Measurements from ENCODE around the gene LAMA3. TPM values are rescaled to one million over a fixed set of nuclear protein-coding genes. Genes with fewer than 3 reads are reported as not detected.

The LAMA3 gene
- total RNA-seq, 2 donors from 2014 or later: 0.58 to 1.3 TPM

- Mint-ChIP-seq H3K9me3 (peaks cover 11% of the 10 kb centered on the region), H3K4me1 (peaks cover 19% of the 10 kb centered on the region), H3K36me3 (ENCODE audit: low read depth) (no peaks in the 10 kb centered on the region)
These were observed 281.8 kb downstream of the LAMA3 start for GRCh38 chr18:23971097-23971440.

GRCh38 chr18:23971666-23972230 is 282.5 kb downstream of the LAMA3 start:
- no peak for TF ChIP-seq CTCF (conservative IDR thresholded peaks at IDR 0.05)
- Histone ChIP-seq H3K36me3 (ENCODE audit: control insufficient read depth, insufficient read depth, low read length) (no peaks in the 10 kb centered on the region), H3K4me1 (ENCODE audit: control insufficient read depth, insufficient read depth, low read length) (no peaks in the 10 kb centered on the region), H3K9me3 (ENCODE audit: control insufficient read depth, low read length) (peaks cover 4% of the 10 kb centered on the region), H3K4me3 (ENCODE audit: low read length) (no peak overlapping the region), H3K9ac (ENCODE audit: extremely low read depth, low read length, poor library complexity, severe bottlenecking) (no peak overlapping the region), H3K27me3 (ENCODE audit: control insufficient read depth, insufficient read depth, low read length, poor library complexity, severe bottlenecking) (no peaks in the 10 kb centered on the region), H3K27ac (ENCODE audit: low read depth, low read length) (no peak overlapping the region)
- H3K27me3 Mint-ChIP-seq (ENCODE audit: insufficient read depth): no peaks in the 10 kb centered on the region
- peaks cover 11% of the 10 kb centered on the region for H3K9me3 Mint-ChIP-seq
- DNase-seq: no peak
- H3K36me3 Mint-ChIP-seq (ENCODE audit: low read depth): no peaks in the 10 kb centered on the region
- H3K4me3 Mint-ChIP-seq: no peak overlapping the region
- H3K4me1 Mint-ChIP-seq: peaks cover 18% of the 10 kb centered on the region
- H3K27ac Mint-ChIP-seq: no peak overlapping the region
- 90% methylated on average over 3 to 5 of the region's 5 CpGs for WGBS, 2 experiments (ENCODE audit: insufficient coverage in 1 of 2, insufficient read length in 1 of 2)

More at GRCh38 chr18:23971097-23971440, 281.8 kb downstream of the LAMA3 start:
- no peak overlapping the region for H3K9ac ChIP-seq (ENCODE audit: extremely low read depth, low read length, poor library complexity, severe bottlenecking)
- H3K27me3 ChIP-seq (ENCODE audit: control insufficient read depth, insufficient read depth, low read length, poor library complexity, severe bottlenecking): no peaks in the 10 kb centered on the region
- H3K4me3 Mint-ChIP-seq: no peak overlapping the region
- no peaks in the 10 kb centered on the region for H3K36me3 ChIP-seq (ENCODE audit: control insufficient read depth, insufficient read depth, low read length)
- H3K9me3 ChIP-seq (ENCODE audit: control insufficient read depth, low read length): peaks cover 4% of the 10 kb centered on the region
- 88% methylated on average over 3 to 5 of the region's 5 CpGs for WGBS, 2 experiments (ENCODE audit: insufficient coverage in 1 of 2, insufficient read length in 1 of 2)
- no peaks in the 10 kb centered on the region for H3K27me3 Mint-ChIP-seq (ENCODE audit: insufficient read depth)
- no peak for DNase-seq
- no peaks in the 10 kb centered on the region for H3K4me1 ChIP-seq (ENCODE audit: control insufficient read depth, insufficient read depth, low read length)
- H3K4me3 ChIP-seq (ENCODE audit: low read length): no peak overlapping the region
- no peak for TF ChIP-seq CTCF (conservative IDR thresholded peaks at IDR 0.05)
- H3K27ac Mint-ChIP-seq: no peak overlapping the region
- no peak overlapping the region for H3K27ac ChIP-seq (ENCODE audit: low read depth, low read length)

- DNase-seq: no peak
- peaks cover 3% of the 10 kb centered on the region for H3K27me3 Mint-ChIP-seq (ENCODE audit: insufficient read depth)
- H3K36me3 Mint-ChIP-seq (ENCODE audit: low read depth): no peaks in the 10 kb centered on the region
- no peak overlapping the region for H3K4me3 ChIP-seq (ENCODE audit: low read length)
- H3K4me1 Mint-ChIP-seq: peaks cover 15% of the 10 kb centered on the region
- H3K4me1 ChIP-seq (ENCODE audit: control insufficient read depth, insufficient read depth, low read length): no peaks in the 10 kb centered on the region
- H3K9me3 Mint-ChIP-seq: peaks cover 15% of the 10 kb centered on the region
- H3K4me3 Mint-ChIP-seq: no peak overlapping the region
- no peaks in the 10 kb centered on the region for H3K27me3 ChIP-seq (ENCODE audit: control insufficient read depth, insufficient read depth, low read length, poor library complexity, severe bottlenecking)
- WGBS, 2 experiments (ENCODE audit: insufficient coverage in 1 of 2, insufficient read length in 1 of 2): 75 to 90% methylated on average over 5 to 6 of the region's 6 CpGs
- no peak overlapping the region for H3K27ac ChIP-seq (ENCODE audit: low read depth, low read length)
- no peaks in the 10 kb centered on the region for H3K36me3 ChIP-seq (ENCODE audit: control insufficient read depth, insufficient read depth, low read length)
- H3K9ac ChIP-seq (ENCODE audit: extremely low read depth, low read length, poor library complexity, severe bottlenecking): no peak overlapping the region
- no peak for TF ChIP-seq CTCF (conservative IDR thresholded peaks at IDR 0.05)
- peaks cover 10% of the 10 kb centered on the region for H3K9me3 ChIP-seq (ENCODE audit: control insufficient read depth, low read length)
- no peak overlapping the region for H3K27ac Mint-ChIP-seq
These were observed 283.2 kb downstream of the LAMA3 start for GRCh38 chr18:23972453-23972852.

Data from endodermal cell (in vitro differentiated cells).